ENCODE measurements around the gene KISS1. TPM values are rescaled to one million over a fixed set of nuclear protein-coding genes. Genes with fewer than 3 reads are reported as not detected.

Gene KISS1
- polyA plus RNA-seq, 1 donor from 2014 or later, result not detected

GRCh38 chr1:204232526-204232925, 36.2 kb upstream of the KISS1 start:
- TF ChIP-seq, protein P1, sequence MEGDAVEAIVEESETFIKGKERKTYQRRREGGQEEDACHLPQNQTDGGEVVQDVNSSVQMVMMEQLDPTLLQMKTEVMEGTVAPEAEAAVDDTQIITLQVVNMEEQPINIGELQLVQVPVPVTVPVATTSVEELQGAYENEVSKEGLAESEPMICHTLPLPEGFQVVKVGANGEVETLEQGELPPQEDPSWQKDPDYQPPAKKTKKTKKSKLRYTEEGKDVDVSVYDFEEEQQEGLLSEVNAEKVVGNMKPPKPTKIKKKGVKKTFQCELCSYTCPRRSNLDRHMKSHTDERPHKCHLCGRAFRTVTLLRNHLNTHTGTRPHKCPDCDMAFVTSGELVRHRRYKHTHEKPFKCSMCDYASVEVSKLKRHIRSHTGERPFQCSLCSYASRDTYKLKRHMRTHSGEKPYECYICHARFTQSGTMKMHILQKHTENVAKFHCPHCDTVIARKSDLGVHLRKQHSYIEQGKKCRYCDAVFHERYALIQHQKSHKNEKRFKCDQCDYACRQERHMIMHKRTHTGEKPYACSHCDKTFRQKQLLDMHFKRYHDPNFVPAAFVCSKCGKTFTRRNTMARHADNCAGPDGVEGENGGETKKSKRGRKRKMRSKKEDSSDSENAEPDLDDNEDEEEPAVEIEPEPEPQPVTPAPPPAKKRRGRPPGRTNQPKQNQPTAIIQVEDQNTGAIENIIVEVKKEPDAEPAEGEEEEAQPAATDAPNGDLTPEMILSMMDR (IDR thresholded peaks at IDR 0.05; ENCODE audit: poor library complexity, severe bottlenecking), result no peak
- TF ChIP-seq EZH2 (IDR thresholded peaks at IDR 0.05; ENCODE audit: borderline replicate concordance, insufficient read depth, low read length, poor library complexity, severe bottlenecking) (no peak), MXI1 (conservative IDR thresholded peaks at IDR 0.05; ENCODE audit: poor library complexity, severe bottlenecking) (no peak), EP300 (conservative IDR thresholded peaks at IDR 0.05; ENCODE audit: poor library complexity, severe bottlenecking) (no peak), REST (IDR thresholded peaks at IDR 0.05; ENCODE audit: borderline replicate concordance) (no peak), RAD21 (conservative IDR thresholded peaks at IDR 0.05) (no peak), TAF1 (IDR thresholded peaks at IDR 0.05; ENCODE audit: low read depth) (no peak), POLR2AphosphoS5 (IDR thresholded peaks at IDR 0.05) (no peak), SMC3 (conservative IDR thresholded peaks at IDR 0.05; ENCODE audit: poor library complexity) (no peak)
- Histone ChIP-seq H3K9ac (ENCODE audit: low read length) (no peak overlapping the region), H3K4me3 (ENCODE audit: low read length) (no peak overlapping the region), H3F3A (ENCODE audit: insufficient read depth, low read length, poor library complexity, severe bottlenecking) (no peaks in the 10 kb centered on the region), H3K36me3 (ENCODE audit: insufficient read depth, low read length) (peaks cover 40% of the 10 kb centered on the region), H3K9me2 (ENCODE audit: insufficient read depth, low read length) (no peaks in the 10 kb centered on the region), H4K20me1 (ENCODE audit: insufficient read depth) (no peaks in the 10 kb centered on the region), H3K9me3 (ENCODE audit: low read length) (no peaks in the 10 kb centered on the region), H3K79me2 (replicated peaks; ENCODE audit: insufficient read depth, low read length) (no peaks in the 10 kb centered on the region), H3K27ac (ENCODE audit: low read length) (no peak overlapping the region), H2AFZ (ENCODE audit: low read depth, low read length) (no peak overlapping the region), H3K4me2 (ENCODE audit: low read length) (no peak overlapping the region), H3K27me3 (ENCODE audit: insufficient read depth, low read depth, low read length) (no peaks in the 10 kb centered on the region)

DNA sequence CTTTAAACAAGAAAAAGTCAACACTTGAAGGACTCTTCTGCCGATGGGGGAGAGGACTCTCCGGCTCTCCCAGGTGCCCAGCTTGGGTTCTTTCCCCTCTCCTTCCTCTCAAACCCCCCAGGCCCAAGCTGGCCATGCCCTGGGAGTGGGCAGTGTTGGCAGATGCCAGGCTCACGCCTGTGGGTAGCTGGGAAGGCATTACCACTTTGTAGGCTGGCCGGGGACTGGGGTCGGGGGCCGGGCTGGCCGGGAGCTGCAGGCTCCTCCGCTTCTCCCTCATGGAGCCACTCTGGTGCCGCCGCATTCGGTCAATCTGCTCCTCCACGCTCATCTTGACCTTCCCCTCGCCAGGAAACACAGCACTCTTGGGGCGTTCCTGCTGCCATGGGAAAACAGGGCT, 33.9 kb upstream of the KISS1 start:
- TF ChIP-seq SMC3 (conservative IDR thresholded peaks at IDR 0.05; ENCODE audit: poor library complexity) (no peak), RAD21 (conservative IDR thresholded peaks at IDR 0.05) (no peak), EP300 (conservative IDR thresholded peaks at IDR 0.05; ENCODE audit: poor library complexity, severe bottlenecking) (no peak), EZH2 (IDR thresholded peaks at IDR 0.05; ENCODE audit: borderline replicate concordance, insufficient read depth, low read length, poor library complexity, severe bottlenecking) (no peak), REST (IDR thresholded peaks at IDR 0.05; ENCODE audit: borderline replicate concordance) (no peak), TAF1 (IDR thresholded peaks at IDR 0.05; ENCODE audit: low read depth) (no peak), MXI1 (conservative IDR thresholded peaks at IDR 0.05; ENCODE audit: poor library complexity, severe bottlenecking) (no peak)
- TF ChIP-seq, protein P1 (IDR thresholded peaks at IDR 0.05; ENCODE audit: poor library complexity, severe bottlenecking), result no peak
- Histone ChIP-seq H4K20me1 (ENCODE audit: insufficient read depth) (no peaks in the 10 kb centered on the region), H3K36me3 (ENCODE audit: insufficient read depth, low read length) (peaks cover 42% of the 10 kb centered on the region), H3K9me2 (ENCODE audit: insufficient read depth, low read length) (no peaks in the 10 kb centered on the region), H3K27ac (ENCODE audit: low read length) (no peak overlapping the region), H2AFZ (ENCODE audit: low read depth, low read length) (no peak overlapping the region), H3K9me3 (ENCODE audit: low read length) (no peaks in the 10 kb centered on the region), H3K79me2 (replicated peaks; ENCODE audit: insufficient read depth, low read length) (no peaks in the 10 kb centered on the region), H3K4me3 (ENCODE audit: low read length) (no peak overlapping the region), H3K9ac (ENCODE audit: low read length) (no peak overlapping the region), H3F3A (ENCODE audit: insufficient read depth, low read length, poor library complexity, severe bottlenecking) (no peaks in the 10 kb centered on the region), H3K27me3 (ENCODE audit: insufficient read depth, low read depth, low read length) (no peaks in the 10 kb centered on the region), H3K4me2 (ENCODE audit: low read length) (no peak overlapping the region)

Measured in neural cell (in vitro differentiated cells).